Transverse colon (tissue), 4 donors: ENCODE results near the gene MYOM3. TPM values are rescaled to one million over a fixed set of nuclear protein-coding genes. Genes with fewer than 3 reads are reported as not detected.

Experiments
- DNase-seq: peaks from one replicate; pipeline ENCODE4 v3.0.0-alpha.2; 2019
- H3K27ac ChIP-seq, 4 donors: fragments of 200-600 bp; sonication (generic); 2 replicates each; pipeline ENCODE4 v1.5.1; 2016 to 2018; ENCODE audit warnings: inconsistent platforms in 4 of 4
- H3K27me3 ChIP-seq: fragments of 200-600 bp; sonication (generic); 2 replicates; pipeline ENCODE4 v1.5.1; 2017; ENCODE audit warnings: inconsistent platforms
- H3K36me3 ChIP-seq, 4 donors: fragments of 200-600 bp; sonication (generic); 2 replicates each; pipeline ENCODE4 v1.5.1; 2017 to 2019; ENCODE audit warnings: inconsistent platforms in 4 of 4
- H3K4me1 ChIP-seq, 4 donors: fragments of 200-600 bp; sonication (generic); 2 replicates each; pipeline ENCODE4 v1.5.1; 2017 to 2020; ENCODE audit warnings: inconsistent platforms in 4 of 4
- H3K4me3 ChIP-seq, 4 donors: fragments of 200-600 bp; sonication (generic); 1 replicate in 1 of 4; 2 replicates in 3 of 4; pipeline versions ENCODE4 v1.5.1 to v1.6.1; 2017 to 2019; ENCODE audit warnings: inconsistent platforms in 4 of 4
- H3K9me3 ChIP-seq, 2 donors: fragments of 200-600 bp; sonication (generic); 2 replicates each; pipeline ENCODE4 v1.5.1; 2017 to 2019; ENCODE audit warnings: inconsistent platforms in 2 of 2
- EP300 ChIP-seq: sonication (generic); formaldehyde crosslinking; IDR thresholded peaks from one replicate; pipeline ENCODE4 v1.6.1; 2017; ENCODE audit warnings: antibody characterized with exemption, low read depth
- POLR2A ChIP-seq: fragments of 450-650 bp; IDR thresholded peaks from one replicate; pipeline ENCODE4 v1.6.1; 2016; ENCODE audit warnings: antibody characterized with exemption, mild to moderate bottlenecking, moderate library complexity
- POLR2AphosphoS5 ChIP-seq, 3 donors: sonication (generic); formaldehyde crosslinking; IDR thresholded peaks; one replicate each; pipeline ENCODE4 v1.6.1; 2016; ENCODE audit warnings: antibody characterized with exemption in 3 of 3
- WGBS, 2 donors: methylation state at CpG; one replicate each; pipeline ENCODE4 v1.1.5; 2018; ENCODE audit warnings: low coverage in 1 of 2; 5-methylcytosine and 5-hydroxymethylcytosine counted together
- in situ Hi-C, 4 donors: fragments of 200-750 bp; cut with MboI; loops; one replicate each; pipeline versions ENCODE4 v1.15.0 to v1.15.1; 2017; ENCODE audit warnings: low sequenced_read_pairs in 3 of 4, low pct_ligation_motif_present in 1 of 4, low pct_unique_long_range_greater_than_20kb in 1 of 4
- intact Hi-C: fragments of 100-400 bp; cut with DNase I; formaldehyde crosslinking; loops from one replicate; pipeline ENCODE4 v1.15.1; 2023; ENCODE audit warnings: low total_unique reads
- total RNA-seq, 4 donors: library from RNA; depleted of rRNA; stranded (reverse); fragments of >200 nt; gene quantifications; one replicate each; pipeline ENCODE4 v1.1.0, GENCODE V29; 2016
- TF ChIP-seq, protein P1 (sequence below), 5 experiments: fragments of 200-600 bp in 3 of 5; fragments of 450-650 bp in 2 of 5; sonication (generic) in 3 of 5; IDR thresholded peaks; 1 replicate in 2 of 5; 2 replicates in 3 of 5; pipeline ENCODE4 v1.5.1; 2016 to 2017; ENCODE audit warnings: antibody characterized with exemption in 5 of 5, inconsistent platforms in 3 of 5, mild to moderate bottlenecking in 2 of 5, moderate library complexity in 1 of 5

The MYOM3 gene
- total RNA-seq, 4 donors from 2014 or later: 0.60 to 7.5 (median 3.0) TPM

DNA sequence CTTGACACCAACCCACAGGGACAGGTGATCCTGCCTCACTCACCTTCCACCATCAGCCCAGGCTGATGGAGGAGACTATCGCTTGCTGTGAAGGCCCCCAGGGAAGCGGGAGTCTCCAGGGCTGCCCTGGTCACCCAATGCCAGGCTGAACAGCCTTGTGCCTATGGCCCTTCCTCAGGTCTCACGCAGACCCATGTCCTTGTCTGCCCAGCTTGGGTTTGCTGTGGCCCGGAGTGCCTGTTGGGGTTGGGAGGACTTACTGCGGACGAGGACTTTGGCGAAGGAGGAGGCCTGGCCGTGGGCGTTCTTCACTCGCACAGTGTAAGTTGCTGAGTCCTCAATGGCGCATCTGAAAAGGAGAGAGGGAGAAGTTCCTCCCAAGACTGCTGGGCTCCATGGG is 14.3 kb downstream of the MYOM3 start:
- 90% methylated on average over 9 of the region's 11 CpGs; no CpG with 5 or more reads in 1 of the 2 donors for WGBS, 2 donors
- H3K27ac ChIP-seq: no peak overlapping the region
- H3K9me3 ChIP-seq: no peaks in the 10 kb centered on the region
- no peaks in the 10 kb centered on the region for H3K4me1 ChIP-seq
- H3K4me3 ChIP-seq: no peak overlapping the region
- intact Hi-C loops (no loop called here), in situ Hi-C loops (no loop called here)
- no peak for DNase-seq
- no peak for TF ChIP-seq POLR2AphosphoS5 (IDR thresholded peaks at IDR 0.05)
- no peak for TF ChIP-seq EP300
- TF ChIP-seq, protein P1, sequence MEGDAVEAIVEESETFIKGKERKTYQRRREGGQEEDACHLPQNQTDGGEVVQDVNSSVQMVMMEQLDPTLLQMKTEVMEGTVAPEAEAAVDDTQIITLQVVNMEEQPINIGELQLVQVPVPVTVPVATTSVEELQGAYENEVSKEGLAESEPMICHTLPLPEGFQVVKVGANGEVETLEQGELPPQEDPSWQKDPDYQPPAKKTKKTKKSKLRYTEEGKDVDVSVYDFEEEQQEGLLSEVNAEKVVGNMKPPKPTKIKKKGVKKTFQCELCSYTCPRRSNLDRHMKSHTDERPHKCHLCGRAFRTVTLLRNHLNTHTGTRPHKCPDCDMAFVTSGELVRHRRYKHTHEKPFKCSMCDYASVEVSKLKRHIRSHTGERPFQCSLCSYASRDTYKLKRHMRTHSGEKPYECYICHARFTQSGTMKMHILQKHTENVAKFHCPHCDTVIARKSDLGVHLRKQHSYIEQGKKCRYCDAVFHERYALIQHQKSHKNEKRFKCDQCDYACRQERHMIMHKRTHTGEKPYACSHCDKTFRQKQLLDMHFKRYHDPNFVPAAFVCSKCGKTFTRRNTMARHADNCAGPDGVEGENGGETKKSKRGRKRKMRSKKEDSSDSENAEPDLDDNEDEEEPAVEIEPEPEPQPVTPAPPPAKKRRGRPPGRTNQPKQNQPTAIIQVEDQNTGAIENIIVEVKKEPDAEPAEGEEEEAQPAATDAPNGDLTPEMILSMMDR (IDR thresholded peaks at IDR 0.05): no peak
- TF ChIP-seq POLR2A: no peak
- no peaks in the 10 kb centered on the region for H3K27me3 ChIP-seq
- H3K36me3 ChIP-seq: no peaks in the 10 kb centered on the region

DNA sequence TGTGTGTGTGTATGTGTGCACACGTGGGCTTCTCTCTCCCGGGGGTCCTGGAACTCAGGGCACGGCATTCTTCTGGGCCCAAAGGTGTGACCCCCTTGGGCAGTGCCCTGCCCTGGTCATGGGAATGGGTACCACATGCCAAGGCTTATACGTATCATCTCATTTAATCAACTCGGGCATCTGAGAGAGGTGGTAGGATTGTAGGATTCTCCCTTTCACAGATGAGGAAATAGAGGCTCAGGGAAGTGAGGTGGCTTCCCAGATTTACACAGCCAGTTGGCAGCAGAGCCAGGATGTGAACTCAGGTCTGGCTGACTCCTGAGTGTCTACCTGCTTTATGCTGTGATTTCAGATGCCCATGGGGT is 15.2 kb downstream of the MYOM3 start:
- no peaks in the 10 kb centered on the region for H3K36me3 ChIP-seq
- WGBS, 2 donors: 89% methylated on average over 5 of the region's 5 CpGs; no CpG with 5 or more reads in 1 of the 2 donors
- no peaks in the 10 kb centered on the region for H3K9me3 ChIP-seq
- H3K27ac ChIP-seq: no peak overlapping the region
- H3K4me3 ChIP-seq: no peak overlapping the region
- intact Hi-C loops: no loop called here
- in situ Hi-C loops: no loop called here
- no peak for DNase-seq
- no peak for TF ChIP-seq EP300
- no peak for TF ChIP-seq POLR2A
- TF ChIP-seq POLR2AphosphoS5 (IDR thresholded peaks at IDR 0.05): no peak
- TF ChIP-seq, protein P1 (IDR thresholded peaks at IDR 0.05): no peak
- H3K4me1 ChIP-seq: no peaks in the 10 kb centered on the region
- H3K27me3 ChIP-seq: no peaks in the 10 kb centered on the region

DNA sequence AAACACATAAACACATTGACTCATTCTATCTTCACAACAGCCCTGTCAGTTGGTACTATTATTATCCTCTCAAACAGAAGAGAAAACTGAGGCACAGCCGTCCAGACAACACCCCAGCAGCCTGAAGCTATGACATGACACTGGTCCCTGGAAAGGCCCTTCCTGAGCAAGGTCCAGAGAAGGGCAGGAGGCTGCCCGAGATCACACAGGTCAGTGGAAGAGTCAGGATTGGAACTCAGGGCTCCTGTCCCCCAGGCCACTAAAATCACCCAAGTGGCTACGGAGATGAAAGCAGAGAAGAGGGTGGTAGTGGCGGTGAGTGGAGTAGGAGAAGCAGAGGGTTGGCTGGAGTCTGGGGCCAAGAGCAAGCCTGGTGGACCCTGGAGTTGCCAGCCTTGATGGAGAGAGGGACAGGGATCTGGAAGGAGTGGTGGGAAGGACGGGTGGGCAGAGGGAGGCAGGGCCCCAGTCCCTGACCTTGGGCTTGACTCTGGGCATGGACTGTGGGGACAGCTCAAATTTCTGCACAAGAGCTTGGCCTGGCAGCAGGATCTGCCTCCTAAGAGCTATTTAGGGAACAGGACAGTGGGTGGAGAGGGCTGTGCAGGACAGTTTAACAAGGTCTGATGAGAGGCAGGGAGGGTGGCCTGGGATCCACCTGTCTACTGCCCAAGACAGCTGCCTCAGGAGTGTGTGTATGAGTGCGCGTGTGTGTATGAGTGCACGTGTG is 15.8 kb downstream of the MYOM3 start:
- Histone ChIP-seq H3K27me3 (no peaks in the 10 kb centered on the region), H3K9me3 (no peaks in the 10 kb centered on the region), H3K4me1 (no peaks in the 10 kb centered on the region), H3K36me3 (no peaks in the 10 kb centered on the region), H3K27ac (no peak overlapping the region), H3K4me3 (no peak overlapping the region)
- WGBS, 2 donors: 79 to 100% methylated on average over 2 to 8 of the region's 8 CpGs
- in situ Hi-C loops (no loop called here), intact Hi-C loops (no loop called here)
- TF ChIP-seq POLR2AphosphoS5 (IDR thresholded peaks at IDR 0.05): no peak
- TF ChIP-seq EP300: no peak
- no peak for TF ChIP-seq POLR2A
- TF ChIP-seq, protein P1 (IDR thresholded peaks at IDR 0.05): no peak
- no peak for DNase-seq

DNA sequence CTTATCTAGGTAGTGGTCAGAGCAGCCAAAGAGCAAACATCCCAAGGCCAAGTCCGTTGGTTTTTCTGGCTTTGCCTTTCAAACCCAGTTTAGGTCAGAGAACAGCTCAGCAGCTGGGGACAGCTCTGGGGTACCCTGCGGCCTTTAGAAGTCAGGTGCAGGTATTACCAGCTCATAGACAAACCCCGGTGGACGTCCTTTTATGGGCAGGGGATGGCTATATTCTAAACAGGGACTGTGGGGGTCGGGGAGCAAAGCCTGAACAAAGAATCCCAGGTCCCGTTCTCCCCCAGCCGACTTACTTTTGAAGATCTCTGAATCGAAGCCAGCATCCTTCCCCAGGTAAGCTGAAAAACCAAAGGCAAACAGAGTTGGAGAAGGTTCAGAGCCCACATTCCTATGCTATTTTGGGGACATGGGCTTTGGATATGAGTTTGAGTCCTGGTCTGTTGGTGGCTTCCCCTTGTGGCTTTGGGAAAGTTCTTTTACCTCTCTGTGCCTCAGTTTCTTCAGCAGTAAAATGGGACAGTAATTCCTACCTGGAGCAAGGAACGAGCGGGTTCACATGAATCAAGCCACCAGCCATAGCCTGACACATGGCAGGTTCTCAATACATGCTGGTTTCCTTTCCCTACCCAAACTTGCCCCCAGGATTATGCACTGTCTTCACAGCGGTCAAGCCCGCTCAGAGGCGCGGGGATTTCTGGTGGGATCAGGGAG is 16.6 kb downstream of the MYOM3 start:
- Histone ChIP-seq H3K27me3 (no peaks in the 10 kb centered on the region), H3K27ac (no peak overlapping the region), H3K9me3 (no peaks in the 10 kb centered on the region), H3K4me3 (no peak overlapping the region), H3K4me1 (no peaks in the 10 kb centered on the region), H3K36me3 (no peaks in the 10 kb centered on the region)
- intact Hi-C loops (no loop called here), in situ Hi-C loops (no loop called here)
- no peak for DNase-seq
- TF ChIP-seq POLR2A (no peak), POLR2AphosphoS5 (IDR thresholded peaks at IDR 0.05) (no peak), EP300 (no peak)
- TF ChIP-seq, protein P1 (IDR thresholded peaks at IDR 0.05): no peak
- 86% methylated on average over 14 of the region's 14 CpGs; no CpG with 5 or more reads in 1 of the 2 donors for WGBS, 2 donors
